Stimulated activated CD4-positive, alpha-beta T cell treated with anti-CD3 and anti-CD28 coated beads, Interleukin-15, amount 100 ng/mL, for 1 hour (primary cell): ENCODE data around the gene MR1.

Experiments
- DNase-seq, 2 donors: peaks; one replicate each; pipeline ENCODE4 v3.0.0-alpha.2; 2020; ENCODE audit warnings: low read depth in 1 of 2, low spot score in 1 of 2

MR1 gene

DNA sequence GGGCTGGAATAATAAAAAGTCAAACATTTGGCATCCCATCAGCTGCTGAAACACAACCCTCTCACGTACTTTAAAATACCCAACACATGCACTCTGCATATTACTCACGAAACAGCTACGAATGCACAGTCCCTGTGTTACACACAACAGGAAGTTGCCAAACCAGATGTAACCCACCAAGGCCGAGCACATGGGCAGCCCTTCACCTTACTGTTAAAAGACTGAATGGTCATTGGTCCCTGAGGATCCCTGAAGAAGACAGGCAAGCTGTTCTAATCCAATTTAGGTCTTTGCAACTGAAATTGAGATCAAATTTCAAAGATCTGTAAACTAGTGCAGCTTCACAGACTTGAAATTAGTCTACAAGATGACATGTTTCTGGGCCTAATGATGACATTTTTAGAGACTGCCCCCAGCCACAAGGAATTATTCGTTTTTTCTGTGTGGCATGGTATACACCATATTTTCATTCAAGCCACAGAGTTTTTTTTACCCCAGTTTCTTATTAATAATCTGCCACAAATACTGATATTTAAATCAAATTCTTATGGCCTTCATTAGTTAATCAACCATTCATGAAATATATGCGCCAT lies 29.1 kb downstream of the MR1 start:
- no peak for DNase-seq

DNA sequence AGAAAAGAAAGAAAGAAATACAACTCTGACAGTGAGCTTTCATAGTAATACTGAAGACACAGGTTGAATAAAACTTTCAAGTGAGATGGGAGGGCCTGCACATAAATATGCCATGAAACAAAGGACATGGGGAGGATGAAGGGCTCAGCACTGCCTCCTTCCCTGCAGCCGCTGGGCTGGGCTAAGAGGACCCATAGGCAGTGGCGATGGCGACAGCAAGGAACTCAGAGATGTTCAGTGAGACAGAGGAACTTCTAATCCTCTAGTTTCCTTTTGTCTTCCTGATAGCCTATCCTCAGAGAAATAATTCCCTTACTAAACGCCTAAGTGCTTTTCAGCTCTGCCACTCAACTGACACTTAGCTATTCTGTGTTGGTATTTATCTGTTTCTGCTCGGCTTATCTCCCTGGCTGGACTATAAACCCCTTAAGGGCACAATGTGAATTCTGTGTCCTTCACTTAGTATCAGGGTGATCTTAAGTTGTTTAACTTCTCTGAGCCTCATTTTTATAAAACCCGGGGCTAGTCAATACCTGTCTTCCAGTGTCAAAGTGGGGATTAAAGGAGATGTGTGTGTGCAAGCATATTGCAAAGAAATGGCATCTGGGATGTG lies 30.3 kb downstream of the MR1 start:
- DNase-seq, result no peak

DNA sequence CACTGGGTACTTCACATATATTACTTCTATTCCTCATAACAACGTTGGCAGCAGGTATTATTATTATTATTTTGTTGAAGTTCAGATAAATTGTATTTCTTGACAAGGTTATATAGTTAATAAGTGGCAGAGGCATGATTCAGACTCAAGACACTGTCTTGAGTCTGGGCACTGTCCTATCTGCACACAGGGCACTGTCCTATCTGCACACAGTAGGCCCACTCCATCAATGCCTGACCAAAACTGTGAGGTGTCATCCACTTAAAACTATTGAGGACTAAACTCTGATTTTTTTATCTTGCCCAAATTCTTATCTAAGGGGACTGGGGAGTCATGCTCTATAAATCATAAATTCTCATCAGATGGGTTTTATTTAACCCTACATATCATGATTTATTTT lies 30.9 kb downstream of the MR1 start:
- no peak for DNase-seq

DNA sequence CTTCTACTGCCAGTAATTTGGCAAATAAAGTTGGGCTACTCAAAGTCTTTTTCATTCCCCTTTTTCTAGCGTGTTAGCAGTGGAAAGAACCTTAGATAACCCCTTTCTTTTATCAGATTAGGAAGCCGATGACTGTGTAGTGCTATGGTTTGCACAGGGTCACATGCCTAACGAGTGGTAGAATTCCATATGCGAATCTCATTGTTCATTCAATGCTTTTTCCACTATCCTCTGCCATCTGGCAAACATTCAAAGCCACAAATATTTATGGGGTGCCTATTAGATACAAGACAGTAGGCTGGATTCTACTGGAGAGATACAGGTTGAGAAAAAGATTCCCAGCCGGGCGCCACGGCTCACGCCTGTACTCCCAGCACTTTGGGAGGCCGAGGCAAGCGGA lies 39.9 kb downstream of the MR1 start:
- no peak for DNase-seq

DNA sequence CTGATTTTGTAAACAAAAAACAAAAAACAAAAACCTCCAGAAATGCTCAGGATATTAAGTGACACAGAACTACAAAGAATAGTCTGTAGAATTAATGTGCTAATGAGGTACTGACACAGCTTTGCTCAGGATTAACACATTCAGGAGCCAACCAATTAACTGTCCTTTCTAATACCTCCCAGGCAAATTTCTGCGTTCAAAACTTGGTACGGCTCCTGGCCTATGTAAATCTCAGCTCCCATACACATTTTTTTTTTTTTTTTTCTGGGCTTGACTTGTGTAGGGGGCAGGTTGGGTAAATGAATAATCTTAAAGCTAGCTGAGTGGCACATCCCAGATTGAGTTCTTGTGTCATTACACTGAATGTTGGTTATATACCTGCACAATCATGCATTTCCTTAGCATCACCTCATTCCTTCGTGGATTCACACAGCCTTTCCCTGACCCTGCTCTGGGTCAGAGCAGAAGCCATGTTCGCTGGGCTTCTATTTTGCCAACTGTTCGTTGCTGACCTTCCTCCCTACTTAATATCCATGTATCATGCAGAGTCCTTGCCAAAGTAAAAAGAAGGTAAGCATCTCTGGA lies 42.1 kb downstream of the MR1 start:
- DNase-seq, result no peak

DNA sequence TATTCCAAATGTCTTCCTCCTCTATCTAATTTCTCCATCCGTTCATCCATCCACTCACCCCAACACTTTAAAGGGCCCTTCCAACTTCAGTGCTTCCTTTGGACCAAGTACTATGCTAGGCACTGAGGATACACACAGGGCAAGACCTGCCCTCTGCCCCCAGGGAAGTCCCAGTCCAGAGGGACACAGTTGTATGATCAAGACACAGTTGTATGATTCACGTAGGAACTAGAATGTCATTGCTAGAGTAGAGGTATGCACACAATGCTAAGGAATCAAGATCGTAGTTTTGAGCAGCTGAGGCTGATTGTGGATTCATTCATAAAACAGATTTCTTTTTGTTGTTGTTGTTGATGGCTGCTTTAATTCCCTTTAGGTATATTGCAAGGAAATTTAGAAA lies 43.1 kb downstream of the MR1 start:
- no peak for DNase-seq

DNA sequence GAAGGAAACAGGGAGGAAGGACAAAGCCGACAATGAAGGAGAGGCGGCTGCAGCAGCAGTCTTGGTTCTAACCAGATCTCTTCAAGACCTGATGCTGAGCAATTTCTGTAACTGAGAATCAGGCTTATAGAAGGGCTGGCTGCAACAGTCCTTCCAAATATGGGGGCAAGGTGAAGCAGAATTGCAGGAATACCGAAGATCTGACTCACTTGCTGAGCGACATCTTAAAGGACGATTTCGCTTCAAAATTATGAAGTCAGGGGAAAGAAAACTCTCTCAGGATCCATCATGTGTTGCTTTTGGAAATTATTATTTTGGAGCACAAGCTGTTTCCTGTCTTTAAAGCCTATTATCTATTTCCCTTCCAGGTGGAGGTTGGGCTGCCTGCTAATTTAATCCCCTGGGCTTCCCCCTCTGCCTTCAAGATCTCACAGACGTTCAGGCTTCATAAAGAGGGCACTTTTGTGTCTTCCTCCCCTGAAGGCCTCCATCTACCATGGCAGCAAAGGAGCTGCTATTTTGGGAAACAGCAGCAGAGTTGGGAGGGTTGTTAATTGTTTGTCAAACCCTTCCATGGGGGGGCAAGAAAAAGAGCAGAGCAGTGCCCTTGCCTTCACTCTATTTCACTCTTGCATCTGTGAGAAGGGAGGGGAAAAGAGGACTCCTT lies 43.9 kb downstream of the MR1 start:
- DNase-seq, result no peak

DNA sequence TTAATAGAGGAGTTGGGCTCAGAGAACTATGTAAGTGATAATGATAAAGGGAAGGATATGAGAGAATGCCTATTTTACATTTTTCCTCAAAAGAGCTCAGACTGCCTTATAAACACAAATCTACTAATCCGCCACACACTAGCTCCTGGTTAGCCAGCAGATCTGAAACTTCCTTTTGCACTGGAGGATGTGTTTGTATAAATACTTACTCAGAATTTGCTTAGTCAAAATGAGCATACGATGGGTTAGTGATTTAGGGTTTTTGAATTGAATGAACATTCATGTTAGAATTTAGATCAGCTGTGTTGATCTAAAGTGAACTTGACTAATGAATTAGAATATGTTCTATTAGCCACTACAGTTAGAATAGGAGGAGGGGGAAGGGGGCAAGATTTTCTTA lies 45.6 kb downstream of the MR1 start:
- DNase-seq, result no peak

DNA sequence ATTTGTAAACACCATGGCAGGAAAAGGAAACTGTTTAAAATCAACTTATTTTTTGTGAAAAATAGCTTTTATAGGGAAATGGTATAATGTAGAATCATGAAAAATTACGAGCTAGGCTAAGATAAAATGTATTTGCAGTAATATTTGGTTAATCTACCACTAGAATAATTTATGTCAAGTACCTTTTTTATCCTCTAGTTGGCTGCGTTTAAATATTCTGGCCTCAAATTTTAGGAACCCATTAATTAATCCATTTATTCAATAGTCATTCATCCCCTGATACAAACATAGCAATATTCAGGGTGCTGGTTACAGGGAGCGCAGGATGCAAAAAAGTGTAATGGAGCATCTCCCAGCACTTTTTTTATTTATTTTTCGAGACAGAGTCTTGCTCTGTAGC lies 46.1 kb downstream of the MR1 start:
- no peak for DNase-seq

DNA sequence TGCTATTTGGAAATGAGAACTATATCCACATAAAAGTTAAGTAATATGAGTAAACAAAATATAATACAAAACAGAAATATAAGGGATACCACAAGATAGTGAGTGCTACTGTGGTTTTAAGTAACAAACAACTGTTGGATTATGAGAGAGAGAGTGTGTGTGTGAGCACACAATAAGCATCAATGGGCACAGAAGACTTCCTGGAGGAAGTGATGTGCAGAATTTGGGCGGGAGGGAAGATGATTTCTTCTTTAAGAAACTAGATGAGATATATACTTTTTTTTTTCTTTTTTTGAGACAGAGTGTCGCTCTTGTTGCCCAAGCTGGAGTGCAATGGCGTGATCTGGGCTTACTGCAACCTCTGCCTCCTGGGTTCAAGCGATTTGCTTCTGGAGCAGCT lies 46.8 kb downstream of the MR1 start:
- DNase-seq, result no peak

DNA sequence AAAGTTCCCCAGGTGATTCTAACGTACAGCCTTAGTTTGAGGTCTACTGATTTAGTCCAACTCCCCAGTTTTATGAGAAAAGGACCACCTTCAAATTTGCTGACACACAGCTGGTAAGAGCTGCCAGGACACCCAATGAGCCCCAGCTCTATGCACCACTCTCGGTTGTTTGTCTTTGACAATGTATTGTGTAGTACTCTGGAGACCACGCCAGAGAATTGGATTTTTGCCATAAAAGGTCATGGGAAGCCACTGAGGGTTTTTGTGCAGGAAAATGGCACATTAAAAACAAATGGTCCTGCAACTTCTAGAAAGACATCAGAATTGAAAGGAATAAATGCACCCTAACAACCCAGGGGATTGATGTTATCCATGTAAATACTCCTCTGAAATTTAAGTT lies 47.6 kb downstream of the MR1 start:
- DNase-seq, result no peak

DNA sequence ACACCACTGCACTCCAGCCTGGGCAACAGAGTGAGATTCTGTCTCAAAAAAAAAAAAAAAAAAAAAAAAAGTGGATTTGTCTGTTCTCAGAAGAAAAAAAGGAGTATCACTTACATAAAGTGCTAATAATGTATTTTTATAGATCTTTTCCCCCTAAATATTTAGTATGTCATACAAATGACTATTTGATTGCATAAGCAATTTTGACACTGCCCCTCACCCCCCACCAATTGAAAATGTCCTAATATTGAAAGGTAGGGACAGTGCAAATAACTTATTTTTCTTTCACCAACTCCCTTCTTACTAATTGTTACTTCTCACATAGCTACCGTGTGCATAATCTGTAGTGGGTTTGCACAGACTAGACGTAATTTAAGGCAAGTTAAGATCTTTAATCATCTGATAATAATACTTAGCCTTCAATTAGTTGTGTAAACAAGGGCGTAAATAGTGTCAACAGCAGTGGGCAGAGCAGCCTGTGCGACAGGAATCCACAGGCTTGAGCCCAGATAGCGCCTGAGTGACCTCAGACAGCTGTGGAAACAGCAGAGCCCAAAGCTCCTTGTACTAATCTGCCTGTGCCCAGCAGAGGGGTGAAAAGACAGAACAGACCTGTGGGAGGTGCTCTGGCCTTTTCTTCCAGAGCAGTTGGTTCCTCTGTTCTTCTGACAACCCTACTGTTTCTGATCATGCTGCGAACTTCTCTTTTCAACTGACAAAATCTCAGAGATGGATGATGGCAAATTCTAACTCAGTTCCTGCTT lies 50.2 kb downstream of the MR1 start:
- DNase-seq, result peak in 1 of 2 donors; percentile 19

DNA sequence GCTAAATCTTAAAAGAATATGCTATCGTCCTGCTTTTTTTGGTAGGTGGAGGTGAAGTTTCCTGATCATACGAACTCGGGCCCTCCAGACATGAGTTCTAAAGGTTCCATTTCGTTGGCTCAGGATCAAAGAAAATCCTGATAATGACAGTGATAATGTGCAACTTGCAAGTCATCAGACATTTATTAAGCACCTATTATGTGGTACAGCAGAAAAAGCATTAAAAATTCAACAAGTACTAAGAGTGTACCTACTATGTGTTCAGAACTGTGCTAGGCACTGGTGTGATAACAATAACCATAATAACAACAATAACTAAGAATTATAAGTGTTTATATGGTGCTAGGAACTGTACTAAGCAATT lies 50.8 kb downstream of the MR1 start:
- DNase-seq, result no peak

DNA sequence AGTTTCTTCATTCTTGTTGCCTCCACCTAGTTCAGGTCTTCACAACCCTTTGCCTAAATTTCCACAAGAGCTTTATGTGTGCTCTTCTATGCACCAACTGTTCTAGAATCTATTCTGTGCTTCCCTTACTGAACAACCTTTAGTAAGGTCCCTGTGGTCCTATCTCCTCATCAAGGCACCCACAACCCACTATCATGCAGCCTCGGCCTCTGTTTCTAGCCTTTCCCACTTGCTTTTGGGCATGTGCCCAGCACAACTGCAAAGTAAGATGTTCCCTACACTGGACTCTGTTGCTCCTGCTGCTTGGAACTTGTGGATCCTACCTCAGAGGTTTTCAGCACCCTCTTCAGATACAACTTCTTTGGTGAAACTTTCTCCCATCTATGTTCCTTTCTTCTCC lies 52.3 kb downstream of the MR1 start:
- no peak for DNase-seq

DNA sequence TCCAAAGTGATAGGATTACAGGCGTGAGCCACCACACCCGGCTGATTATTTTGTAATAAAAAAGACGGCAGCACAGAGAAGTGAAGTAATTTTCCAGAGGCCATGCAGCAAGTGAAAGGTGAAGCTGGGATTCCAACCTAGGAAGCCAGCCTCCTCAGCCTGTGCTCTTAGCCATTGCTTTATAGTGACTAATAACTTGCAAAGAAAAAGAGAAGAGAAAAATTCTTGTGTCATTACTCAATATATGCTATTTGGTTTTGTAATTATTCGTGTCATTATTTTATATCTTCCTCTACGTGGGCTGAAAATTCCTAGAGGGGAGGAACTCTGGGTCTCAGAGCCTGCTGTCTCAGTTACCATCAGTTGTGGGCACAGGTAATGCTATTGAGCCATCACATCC lies 53.1 kb downstream of the MR1 start:
- no peak for DNase-seq

DNA sequence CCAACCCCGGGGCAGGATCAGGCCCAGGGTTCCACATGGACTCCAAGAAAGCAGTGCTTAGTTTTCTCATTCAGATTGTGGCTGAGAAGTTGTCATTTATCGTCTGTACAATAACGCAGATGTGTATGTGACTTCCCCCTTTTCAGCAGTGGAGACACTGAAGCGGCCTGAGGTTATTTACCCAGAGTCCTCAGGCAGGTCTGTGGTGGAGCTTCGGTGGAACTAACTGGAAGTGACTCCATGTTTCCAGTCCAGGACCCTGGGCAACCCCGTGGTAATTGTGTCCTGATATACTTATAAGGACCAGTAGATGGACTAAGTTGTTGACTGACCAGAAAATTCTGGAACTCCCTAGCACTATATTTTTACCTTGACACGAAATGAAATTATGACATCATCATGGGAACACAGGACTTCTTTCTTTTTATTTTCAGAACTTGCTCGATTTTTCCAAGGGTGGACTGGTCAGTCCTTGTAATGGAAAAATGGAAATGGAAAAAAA lies 53.7 kb downstream of the MR1 start:
- no peak for DNase-seq

DNA sequence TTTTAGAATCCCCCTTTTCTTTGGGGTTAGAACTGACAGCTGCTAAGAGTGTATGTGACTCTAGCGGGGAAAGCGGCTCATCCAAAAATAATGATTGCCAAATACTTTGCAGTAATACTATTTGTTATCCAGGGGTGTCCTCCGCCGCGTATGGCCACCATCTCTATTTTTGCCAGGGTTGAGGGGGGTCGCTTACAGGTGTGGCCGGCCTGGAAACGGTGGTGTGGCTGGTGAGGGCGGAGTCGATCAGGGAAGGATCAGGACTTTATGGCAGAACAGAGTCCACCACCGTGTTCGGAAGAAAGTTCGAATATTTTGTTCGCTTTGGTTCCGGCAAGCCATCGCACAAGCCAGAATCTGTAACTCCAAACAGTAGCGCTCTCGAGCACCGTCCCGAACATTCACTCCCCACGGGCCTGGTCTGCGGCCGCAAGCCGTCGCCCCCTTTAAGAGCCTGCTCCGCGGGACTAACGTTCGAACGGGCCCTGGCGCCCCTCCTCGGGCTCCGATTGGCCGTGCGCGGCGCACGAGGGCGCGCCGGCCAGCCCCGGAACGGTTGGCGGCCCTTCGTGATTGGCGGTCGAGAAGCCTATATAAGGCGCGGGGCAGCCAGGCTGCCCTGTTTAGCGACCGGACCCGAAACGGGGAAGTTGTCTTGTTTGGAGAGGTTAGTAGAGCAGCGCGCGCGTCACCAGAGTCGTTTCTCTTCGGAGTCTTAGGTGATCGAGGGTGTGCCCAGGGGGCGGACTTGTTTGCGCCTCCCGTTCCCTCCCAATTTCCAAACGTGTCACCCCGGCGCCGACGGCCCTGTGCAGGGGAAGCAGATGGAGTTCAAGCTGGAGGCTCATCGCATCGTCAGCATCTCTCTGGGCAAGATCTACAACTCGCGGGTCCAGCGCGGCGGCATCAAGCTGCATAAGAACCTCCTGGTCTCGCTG lies 54.6 kb downstream of the MR1 start, which contains the start of gene IER5:
TSS of gene IER5 (plus strand) at position 622 of the 938 bp plus-strand sequence. CDS start at position 825, 203 bp downstream.
- peak; percentile 90 to 92 for DNase-seq

DNA sequence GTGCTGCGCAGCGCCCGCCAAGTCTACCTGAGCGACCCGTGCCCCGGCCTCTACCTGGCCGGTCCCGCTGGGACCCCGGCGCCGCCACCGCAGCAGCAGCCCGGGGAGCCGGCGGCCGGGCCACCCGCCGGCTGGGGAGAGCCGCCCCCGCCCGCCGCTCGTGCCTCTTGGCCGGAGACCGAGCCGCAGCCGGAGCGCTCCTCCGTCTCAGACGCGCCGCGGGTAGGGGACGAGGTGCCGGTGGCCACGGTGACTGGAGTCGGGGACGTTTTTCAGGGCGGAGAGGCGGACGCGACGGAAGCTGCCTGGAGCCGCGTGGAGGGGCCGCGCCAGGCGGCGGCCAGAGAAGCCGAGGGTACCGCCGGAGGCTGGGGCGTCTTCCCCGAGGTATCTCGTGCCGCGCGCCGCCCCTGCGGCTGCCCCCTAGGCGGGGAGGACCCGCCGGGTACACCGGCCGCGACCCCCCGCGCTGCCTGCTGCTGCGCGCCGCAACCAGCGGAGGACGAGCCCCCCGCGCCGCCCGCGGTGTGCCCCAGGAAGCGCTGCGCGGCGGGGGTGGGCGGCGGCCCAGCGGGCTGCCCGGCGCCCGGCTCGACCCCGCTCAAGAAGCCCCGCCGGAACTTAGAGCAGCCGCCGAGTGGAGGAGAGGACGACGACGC lies 55.4 kb downstream of the MR1 start:
- DNase-seq, result peak; percentile 24 to 25

DNA sequence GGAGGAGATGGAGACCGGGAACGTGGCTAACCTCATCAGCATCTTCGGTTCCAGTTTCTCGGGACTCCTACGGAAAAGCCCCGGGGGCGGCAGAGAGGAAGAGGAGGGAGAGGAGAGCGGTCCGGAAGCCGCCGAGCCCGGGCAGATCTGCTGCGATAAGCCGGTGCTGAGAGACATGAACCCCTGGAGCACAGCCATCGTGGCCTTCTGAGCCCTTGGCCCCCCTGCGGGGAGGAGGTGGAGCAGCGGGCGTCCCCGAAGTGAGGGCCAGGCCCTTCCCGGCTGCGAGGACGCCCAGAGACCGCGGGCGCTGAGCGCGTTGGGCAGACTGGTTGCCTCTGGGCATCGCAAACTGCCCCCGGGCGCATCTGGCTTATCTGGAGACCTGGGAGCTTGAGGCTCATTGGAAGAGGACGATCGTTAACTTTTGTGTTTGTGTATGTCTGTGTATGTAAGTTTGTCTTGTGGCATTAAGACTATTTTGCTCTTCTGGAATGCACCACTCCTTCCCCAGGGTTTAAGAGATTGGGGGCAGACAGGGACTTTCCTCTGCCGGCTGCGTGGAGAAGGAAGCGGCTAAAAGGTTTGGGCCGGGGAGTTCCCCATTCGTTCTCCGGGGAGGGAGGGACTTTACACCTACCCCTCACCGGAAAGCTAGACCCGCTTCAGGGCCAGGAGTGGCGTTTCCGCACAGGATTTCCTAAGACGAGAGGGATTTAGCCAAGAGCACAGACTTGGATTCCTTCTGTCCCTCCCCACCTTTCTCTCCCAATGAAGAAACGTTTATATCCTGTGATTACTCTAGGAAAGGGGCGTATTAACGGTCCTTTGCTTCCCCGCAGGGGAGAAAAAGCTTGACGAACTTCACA lies 56.1 kb downstream of the MR1 start:
- DNase-seq, result peak; percentile 55 to 57
